Hepatocyte (in vitro differentiated cells): ENCODE data around the gene NSUN2.

ENCODE experiments used
- EZH2 ChIP-seq: fragments of 200-600 bp; sonication (generic); IDR thresholded peaks from 2 replicates; pipeline ENCODE4 v1.6.1; 2016; ENCODE audit warnings: antibody characterized with exemption, mild to moderate bottlenecking, borderline replicate concordance
- EZH2phosphoT487 ChIP-seq: fragments of 200-600 bp; sonication (generic); IDR thresholded peaks from one replicate; pipeline ENCODE4 v1.6.1; 2018; ENCODE audit warnings: antibody characterized with exemption, mild to moderate bottlenecking, low read depth, moderate library complexity; ENCODE audit not compliant: unreplicated experiment, severe bottlenecking
- TF ChIP-seq, protein P1 (sequence below): fragments of 200-600 bp; sonication (generic); IDR thresholded peaks from 2 replicates; pipeline ENCODE4 v1.5.1; 2016; ENCODE audit warnings: antibody characterized with exemption, mild to moderate bottlenecking; ENCODE audit not compliant: poor library complexity

- no peak for TF ChIP-seq EZH2
- TF ChIP-seq EZH2phosphoT487, result no peak
- TF ChIP-seq, protein P1, sequence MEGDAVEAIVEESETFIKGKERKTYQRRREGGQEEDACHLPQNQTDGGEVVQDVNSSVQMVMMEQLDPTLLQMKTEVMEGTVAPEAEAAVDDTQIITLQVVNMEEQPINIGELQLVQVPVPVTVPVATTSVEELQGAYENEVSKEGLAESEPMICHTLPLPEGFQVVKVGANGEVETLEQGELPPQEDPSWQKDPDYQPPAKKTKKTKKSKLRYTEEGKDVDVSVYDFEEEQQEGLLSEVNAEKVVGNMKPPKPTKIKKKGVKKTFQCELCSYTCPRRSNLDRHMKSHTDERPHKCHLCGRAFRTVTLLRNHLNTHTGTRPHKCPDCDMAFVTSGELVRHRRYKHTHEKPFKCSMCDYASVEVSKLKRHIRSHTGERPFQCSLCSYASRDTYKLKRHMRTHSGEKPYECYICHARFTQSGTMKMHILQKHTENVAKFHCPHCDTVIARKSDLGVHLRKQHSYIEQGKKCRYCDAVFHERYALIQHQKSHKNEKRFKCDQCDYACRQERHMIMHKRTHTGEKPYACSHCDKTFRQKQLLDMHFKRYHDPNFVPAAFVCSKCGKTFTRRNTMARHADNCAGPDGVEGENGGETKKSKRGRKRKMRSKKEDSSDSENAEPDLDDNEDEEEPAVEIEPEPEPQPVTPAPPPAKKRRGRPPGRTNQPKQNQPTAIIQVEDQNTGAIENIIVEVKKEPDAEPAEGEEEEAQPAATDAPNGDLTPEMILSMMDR, result no peak
These were observed 6.3 kb downstream of the NSUN2 start for GRCh38 chr5:6626508-6626907.
